HG02642 (cell line): ENCODE data around the gene RAD50.
"Not testable (repeated sequence)": the region's sequence is repeated elsewhere in the genome, so short reads cannot be mapped to it uniquely, and the experiment has no call there.

Experiments
- ATAC-seq: cut with Tn5 transposase; IDR thresholded peaks from one replicate; pipeline ENCODE4 v1.9.1; 2021; ENCODE audit warnings: mild to moderate bottlenecking; ENCODE audit not compliant: unreplicated experiment, poor library complexity

RAD50 gene

DNA sequence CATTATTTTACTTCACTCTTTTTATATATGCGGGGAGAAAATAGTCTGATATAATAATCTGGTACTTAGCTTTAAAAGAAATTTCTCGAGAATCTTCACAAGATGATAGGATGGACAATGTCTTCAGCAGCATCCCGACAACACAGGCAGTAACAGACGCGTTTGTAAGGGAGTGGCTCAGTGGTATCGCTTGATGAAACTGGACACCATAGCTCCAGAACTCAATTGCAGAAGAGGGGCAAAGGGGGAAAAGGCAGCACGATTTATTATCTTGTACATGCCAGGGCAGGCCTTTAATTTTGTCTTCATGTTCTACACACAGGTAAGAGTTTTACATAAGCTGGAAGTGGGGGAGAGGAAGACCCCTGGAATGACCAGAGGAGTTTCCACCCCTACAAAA, 132.7 kb downstream of the RAD50 start:
- ATAC-seq: no peak

- ATAC-seq: no peak
These were observed 133.4 kb downstream of the RAD50 start for GRCh38 chr5:132690156-132690555.

DNA sequence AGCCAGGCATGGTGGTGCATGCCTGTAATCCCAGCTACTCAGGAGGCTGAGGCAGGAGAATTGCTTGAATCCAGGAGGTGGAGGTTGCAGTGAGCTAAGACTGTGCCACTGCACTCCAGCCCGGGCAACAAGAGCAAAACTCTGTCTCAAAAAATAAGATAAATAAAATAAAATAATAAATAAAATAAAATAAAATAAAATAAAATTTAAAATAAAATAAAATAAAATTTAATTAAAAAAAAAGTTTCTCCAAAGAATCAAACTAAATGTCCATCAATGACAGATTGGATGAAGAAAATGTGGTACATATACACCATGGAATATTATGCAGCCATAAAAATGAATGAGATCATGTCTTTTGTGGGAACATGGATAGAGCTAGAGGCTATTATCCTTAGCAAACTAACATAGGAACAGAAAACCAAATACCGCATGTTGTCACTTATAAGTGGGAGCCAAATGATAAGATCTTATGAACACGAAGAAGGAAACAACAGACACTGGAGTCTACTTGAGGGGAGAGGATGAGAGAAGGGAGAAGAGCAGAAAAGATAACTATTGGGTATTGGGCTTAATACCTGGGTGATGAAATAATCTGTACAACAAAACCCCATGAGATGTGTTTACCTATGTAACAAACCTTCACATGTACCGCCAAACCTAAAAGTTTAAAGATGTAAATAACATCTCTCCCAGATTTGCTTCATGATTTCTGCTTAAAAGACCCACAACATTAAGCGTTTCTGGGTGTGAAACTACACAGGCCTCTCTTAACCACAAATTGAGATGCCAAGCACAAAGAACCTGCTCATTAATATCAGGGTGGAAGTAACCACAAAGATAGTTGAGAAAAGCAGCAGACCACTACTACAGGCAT, 135.2 kb downstream of the RAD50 start:
- not testable (repeated sequence) for ATAC-seq

DNA sequence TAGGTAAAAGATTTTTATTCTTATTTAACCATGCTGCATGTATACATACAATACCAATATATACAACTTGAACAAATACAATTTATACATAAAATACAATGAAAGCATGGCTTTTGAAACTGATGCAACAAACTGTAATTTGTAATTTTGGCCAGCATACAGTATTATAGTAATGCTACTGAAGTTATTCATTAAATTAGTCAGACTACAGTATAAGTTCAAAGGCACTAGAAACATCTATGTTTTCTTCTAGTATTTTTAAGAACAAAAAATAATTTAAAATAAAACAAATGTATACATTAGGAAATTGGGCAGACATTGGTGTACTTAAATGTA, 135.8 kb downstream of the RAD50 start:
- ATAC-seq: no peak
